HG03460 (cell line): ENCODE results near the gene ITSN1.
"Not testable (repeated sequence)": the region's sequence is repeated elsewhere in the genome, so short reads cannot be mapped to it uniquely, and the experiment has no call there.

Source experiments
- ATAC-seq: cut with Tn5 transposase; IDR thresholded peaks from one replicate; pipeline ENCODE4 v1.9.1; 2021; ENCODE audit not compliant: unreplicated experiment

ITSN1 gene

DNA sequence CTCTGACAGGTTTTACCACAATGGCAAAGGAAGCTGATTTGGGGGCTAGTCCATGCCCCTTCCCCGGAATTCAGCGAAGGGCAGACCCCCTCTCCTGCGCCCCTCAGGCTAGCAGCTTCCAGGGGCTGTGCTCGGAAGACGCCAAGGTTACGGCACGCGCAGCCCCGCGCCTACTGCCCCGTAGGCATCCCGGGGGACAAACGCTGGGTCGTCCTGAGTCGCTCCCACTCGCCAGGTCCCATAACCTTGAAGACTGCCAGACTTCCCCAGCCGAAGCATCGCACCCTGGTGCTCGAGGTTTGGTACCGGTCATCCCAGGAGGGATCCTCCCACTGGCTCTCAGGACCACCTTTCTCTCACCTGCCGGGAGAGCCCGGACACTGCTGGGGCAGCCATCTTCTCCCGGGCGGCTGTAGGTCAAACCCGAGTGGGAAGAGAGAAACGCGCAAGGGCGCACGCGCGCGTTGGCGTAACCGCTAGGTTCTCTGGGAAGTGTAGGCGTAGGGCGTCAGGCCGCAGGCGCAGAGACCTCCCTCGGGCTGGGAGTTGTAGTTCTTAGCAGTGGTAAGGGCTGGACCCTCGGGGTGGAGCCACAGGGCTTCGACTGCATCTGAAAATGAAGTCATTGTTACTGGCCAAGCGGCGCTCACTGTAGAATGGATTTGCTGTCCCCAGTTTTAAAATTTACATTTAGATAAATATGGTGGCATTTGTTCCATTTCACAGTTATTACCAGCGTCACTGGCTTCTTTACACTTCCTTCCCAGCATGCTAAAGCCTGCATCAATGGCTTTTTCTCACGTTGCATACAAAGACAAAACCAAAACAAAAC is 273.3 kb downstream of the ITSN1 start, which contains the start of gene ATP5PO:
ATP5PO (minus strand) TSS at position 437 of the 832 bp plus-strand sequence; CDS start at position 396, 41 bp downstream.
- ATAC-seq = peak; percentile 99

GRCh38 chr21:33916200-33916567 is 273.9 kb downstream of the ITSN1 start:
- ATAC-seq = peak; percentile 3

- no peak for ATAC-seq
These were observed 275.1 kb downstream of the ITSN1 start for GRCh38 chr21:33917421-33917820.

GRCh38 chr21:33924079-33924765 is 281.9 kb downstream of the ITSN1 start:
- peak; percentile 80 for ATAC-seq

GRCh38 chr21:33924766-33925100 is 282.4 kb downstream of the ITSN1 start:
- ATAC-seq = no peak

DNA sequence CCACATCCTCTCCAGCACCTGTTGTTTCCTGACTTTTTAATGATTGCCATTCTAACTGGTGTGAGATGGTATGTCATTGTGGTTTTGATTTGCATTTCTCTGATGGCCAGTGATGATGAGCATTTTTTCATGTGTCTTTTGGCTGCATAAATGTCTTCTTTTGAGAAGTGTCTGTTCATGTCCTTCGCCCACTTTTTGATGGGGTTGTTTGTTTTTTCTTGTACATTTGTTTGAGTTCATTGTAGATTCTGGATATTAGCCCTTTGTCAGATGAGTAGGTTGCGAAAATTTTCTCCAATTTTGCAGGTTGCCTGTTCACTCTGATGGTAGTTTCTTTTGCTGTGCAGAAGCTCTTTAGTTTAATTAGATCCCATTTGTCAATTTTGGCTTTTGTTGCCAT is 283.9 kb downstream of the ITSN1 start:
- not testable (repeated sequence) for ATAC-seq

DNA sequence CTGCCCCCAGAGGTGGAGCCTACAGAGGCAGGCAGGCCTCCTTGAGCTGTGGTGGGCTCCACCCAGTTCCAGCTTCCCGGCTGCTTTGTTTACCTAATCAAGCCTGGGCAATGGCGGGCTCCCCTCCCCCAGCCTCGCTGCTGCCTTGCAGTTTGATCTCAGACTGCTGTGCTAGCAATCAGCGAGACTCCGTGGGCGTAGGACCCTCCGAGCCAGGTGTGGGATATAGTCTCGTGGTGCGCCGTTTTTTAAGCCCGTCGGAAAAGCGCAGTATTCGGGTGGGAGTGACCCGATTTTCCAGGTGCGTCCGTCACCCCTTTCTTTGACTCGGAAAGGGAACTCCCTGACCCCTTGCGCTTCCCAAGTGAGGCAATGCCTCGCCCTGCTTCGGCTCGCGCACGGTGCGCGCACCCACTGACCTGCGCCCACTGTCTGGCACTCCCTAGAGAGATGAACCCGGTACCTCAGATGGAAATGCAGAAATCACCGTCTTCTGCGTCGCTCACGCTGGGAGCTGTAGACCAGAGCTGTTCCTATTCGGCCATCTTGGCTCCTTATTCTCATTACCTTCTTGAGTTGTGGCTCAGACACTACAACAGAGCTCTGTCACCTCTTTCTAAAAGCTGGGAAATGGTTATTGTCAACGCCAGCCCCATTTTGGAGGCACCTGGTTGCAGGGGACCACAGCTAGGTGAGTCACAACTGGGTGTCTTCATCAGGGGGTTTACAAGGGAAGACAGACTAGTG is 288.9 kb downstream of the ITSN1 start:
- ATAC-seq = not testable (repeated sequence)

DNA sequence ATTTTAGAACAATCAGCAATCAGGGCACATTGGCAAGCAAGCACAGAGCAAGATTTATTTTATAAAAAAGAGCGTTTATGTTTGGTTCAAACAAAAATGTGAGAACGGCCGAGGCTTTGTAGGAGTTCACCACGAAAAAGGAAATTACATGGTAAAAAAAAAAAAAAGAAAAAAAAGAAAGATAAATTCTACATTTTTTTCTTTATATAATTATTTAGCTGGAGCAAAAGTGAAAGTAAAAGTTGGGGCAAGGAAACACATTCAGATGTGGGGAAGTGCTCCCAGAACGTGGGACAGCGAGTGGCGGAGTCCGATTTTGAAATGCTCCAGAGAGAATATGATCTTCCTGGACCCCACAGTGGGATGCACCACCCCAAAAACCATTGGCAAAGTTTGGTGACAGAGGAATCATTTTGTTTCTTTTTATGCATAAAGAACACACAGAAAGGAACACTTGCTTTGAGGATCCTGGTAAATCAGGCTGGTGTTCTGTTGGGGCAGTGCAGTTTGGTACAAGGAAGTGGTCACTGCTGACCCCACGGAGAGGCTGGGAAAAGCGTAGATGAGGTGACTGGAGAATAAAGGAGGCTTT is 289.6 kb downstream of the ITSN1 start:
- ATAC-seq = no peak

- ATAC-seq = no peak
These were observed 290.4 kb downstream of the ITSN1 start for GRCh38 chr21:33932731-33933130.

DNA sequence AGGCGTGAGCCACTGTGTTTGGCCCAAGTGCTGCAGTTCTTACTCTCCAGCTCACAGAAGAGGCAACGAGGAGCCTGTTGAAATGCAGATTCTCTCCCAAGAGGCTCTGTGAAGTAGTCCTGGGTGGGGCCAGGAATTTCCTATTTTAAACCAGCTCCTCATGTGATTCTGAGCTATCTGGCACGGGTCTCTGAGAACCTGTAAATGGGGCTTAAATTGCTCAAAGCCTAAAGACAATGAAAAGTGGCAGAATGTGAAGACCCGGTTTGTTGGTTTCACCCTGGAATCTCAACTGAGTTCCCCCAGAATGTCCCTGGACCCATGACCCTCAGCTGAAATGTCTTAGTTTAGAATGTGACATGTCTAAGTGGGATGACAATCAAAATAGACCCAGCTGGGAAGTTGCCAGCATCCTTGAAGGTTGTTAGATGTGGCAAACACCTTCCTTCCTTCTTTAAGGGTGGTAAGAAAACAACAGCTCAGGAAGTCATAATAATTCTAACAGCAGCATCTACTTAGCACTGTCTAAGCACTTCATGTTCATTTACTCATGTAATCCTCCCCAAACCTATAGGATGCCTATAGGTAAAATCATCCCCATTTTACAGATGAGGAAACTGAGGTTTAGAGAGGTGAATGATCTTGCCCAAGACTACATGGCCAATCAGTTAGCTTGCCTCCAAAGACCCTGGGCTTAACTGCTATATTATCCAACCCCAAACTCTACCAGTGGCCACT is 294.2 kb downstream of the ITSN1 start:
- no peak for ATAC-seq

- ATAC-seq = no peak
These were observed 294.8 kb downstream of the ITSN1 start for GRCh38 chr21:33937146-33937545.

DNA sequence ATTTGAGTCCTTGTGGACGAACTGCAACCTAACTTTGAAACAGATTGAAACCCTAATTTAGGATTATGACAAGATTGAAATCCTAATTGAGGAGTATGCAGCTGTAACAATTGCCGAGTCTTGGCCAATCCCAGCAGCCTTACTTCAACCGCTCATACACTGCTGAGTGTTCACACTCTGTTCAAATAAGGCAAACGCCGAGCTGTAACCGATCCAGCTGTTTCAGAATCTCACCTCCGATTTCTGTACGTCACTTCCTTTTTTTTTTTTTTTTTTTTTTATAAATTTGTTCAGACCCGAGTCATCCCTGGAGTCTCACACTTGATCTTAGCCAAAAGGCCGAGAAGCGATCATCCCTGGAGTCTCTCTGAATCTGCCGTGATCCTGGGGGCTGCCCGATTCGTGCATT is 295.6 kb downstream of the ITSN1 start:
- no peak for ATAC-seq

GRCh38 chr21:33938381-33938780 is 296.1 kb downstream of the ITSN1 start:
- no peak for ATAC-seq

DNA sequence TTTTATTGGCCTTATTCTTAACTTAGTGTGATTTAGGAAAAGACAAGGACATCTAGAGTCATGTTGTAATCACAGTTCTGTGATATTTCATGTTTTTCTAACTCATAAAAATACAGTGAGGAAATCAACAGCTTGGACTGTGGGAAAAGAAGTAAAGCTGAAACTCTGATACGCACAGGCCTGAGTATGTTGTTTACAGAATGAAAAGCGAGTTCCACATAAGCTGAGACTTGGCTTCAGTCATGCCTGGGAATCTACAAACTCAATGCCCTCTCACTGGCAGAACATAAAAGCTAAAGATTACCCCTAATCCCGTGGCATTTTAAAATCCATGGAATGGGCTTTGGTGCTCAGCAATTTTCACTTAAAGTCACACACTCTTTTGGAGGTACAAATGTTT is 296.9 kb downstream of the ITSN1 start:
- ATAC-seq = no peak

GRCh38 chr21:33940164-33940880 is 298.0 kb downstream of the ITSN1 start:
- ATAC-seq = no peak

DNA sequence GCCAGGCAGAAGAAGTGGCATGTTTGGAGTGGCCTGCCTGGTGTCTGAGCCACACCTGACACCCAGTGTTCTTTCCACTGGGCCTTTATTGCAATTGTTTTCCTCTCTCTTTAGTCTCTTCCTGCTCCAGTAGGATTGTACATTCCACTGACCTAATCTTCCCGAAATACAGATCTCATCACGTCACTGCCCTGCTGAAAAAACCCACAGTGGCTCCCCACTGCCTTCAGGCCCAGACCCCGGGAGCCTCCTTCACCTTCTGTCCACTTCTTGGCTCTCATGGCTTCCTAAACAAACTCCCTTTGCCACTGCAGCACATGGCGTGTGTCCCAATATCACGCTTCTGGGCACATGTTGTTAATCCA is 298.6 kb downstream of the ITSN1 start:
- no peak for ATAC-seq

GRCh38 chr21:33942426-33942825 is 300.1 kb downstream of the ITSN1 start:
- no peak for ATAC-seq

- no peak for ATAC-seq
These were observed 301.0 kb downstream of the ITSN1 start for GRCh38 chr21:33943293-33943692.

DNA sequence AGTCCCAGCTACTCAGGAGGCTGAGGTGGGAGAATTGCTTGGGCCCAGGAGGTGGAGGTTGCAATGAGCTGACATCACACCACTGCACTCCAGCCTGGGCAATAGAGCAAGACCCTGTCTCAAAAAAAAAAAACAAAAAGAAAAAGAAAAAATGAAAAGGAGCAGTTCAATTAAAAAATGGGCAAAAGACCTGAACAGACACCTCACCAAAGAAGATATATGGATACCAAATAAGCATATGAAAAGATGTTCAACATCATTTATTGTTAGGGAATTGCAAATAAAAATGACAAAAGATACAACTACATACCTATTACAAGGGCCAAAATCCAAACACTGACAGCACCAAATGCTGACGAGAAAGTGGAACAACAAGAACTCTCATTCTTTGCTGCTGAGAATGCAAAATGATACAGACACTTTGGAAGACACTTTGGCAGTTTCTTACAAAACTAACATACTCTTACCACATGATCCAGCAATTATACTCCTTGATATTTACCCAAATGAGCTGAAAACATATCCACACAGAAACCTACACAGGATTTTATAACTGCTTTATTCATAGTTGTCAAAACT is 302.0 kb downstream of the ITSN1 start:
- ATAC-seq = no peak
